ENCODE measurements around the gene NASP.

The NASP gene

DNA sequence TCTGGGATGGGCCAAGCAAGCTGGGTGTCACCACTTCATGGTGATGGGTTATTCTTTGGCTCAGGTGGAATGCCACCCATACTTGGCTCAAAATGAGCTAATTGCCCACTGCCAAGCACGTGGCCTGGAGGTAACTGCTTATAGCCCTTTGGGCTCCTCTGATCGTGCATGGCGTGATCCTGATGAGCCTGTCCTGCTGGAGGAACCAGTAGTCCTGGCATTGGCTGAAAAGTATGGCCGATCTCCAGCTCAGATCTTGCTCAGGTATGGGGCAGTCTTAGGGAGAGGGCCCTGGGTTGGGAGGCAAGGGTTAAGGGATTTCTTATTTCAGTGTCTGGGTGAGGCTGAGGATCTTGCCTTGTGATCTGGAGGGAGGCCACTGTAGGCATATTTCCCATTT lies 15.4 kb upstream of the NASP start:
- TF ChIP-seq, protein P1, sequence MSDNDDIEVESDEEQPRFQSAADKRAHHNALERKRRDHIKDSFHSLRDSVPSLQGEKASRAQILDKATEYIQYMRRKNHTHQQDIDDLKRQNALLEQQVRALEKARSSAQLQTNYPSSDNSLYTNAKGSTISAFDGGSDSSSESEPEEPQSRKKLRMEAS (IDR thresholded peaks at IDR 0.05): no peak
- TF ChIP-seq CREB1 (IDR thresholded peaks at IDR 0.05; ENCODE audit: low read depth): no peak
- TF ChIP-seq, protein P2, sequence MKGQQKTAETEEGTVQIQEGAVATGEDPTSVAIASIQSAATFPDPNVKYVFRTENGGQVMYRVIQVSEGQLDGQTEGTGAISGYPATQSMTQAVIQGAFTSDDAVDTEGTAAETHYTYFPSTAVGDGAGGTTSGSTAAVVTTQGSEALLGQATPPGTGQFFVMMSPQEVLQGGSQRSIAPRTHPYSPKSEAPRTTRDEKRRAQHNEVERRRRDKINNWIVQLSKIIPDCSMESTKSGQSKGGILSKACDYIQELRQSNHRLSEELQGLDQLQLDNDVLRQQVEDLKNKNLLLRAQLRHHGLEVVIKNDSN (IDR thresholded peaks at IDR 0.05): no peak

DNA sequence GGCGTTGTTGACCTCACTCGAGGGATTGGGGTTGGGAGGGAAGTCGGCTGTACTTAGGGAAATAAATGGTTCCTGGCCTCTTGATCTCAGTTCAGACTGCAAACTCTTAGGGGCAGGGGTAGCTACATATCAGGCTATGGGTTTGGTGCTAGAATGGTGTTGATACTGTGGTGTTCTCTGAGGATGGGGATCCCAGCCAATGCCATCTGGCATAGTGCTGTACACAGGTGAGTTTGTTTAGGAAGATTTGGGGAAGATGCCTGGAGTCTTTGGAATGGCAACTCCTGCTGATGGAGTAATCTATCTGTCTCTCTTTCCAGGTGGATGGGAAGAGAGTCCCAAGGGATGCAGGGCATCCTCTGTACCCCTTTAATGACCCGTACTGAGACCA lies 14.3 kb upstream of the NASP start:
- TF ChIP-seq, protein P1 (IDR thresholded peaks at IDR 0.05): no peak
- no peak for TF ChIP-seq EP300 (IDR thresholded peaks at IDR 0.05; ENCODE audit: borderline replicate concordance)
- TF ChIP-seq TAF1 (IDR thresholded peaks at IDR 0.05; ENCODE audit: low read depth): no peak
- no peak for TF ChIP-seq NFIC (IDR thresholded peaks at IDR 0.05)
- TF ChIP-seq TCF12 (IDR thresholded peaks at IDR 0.05; ENCODE audit: low read depth): no peak
- no peak for TF ChIP-seq YY1 (IDR thresholded peaks at IDR 0.05; ENCODE audit: low read depth)
- TF ChIP-seq, protein P3, sequence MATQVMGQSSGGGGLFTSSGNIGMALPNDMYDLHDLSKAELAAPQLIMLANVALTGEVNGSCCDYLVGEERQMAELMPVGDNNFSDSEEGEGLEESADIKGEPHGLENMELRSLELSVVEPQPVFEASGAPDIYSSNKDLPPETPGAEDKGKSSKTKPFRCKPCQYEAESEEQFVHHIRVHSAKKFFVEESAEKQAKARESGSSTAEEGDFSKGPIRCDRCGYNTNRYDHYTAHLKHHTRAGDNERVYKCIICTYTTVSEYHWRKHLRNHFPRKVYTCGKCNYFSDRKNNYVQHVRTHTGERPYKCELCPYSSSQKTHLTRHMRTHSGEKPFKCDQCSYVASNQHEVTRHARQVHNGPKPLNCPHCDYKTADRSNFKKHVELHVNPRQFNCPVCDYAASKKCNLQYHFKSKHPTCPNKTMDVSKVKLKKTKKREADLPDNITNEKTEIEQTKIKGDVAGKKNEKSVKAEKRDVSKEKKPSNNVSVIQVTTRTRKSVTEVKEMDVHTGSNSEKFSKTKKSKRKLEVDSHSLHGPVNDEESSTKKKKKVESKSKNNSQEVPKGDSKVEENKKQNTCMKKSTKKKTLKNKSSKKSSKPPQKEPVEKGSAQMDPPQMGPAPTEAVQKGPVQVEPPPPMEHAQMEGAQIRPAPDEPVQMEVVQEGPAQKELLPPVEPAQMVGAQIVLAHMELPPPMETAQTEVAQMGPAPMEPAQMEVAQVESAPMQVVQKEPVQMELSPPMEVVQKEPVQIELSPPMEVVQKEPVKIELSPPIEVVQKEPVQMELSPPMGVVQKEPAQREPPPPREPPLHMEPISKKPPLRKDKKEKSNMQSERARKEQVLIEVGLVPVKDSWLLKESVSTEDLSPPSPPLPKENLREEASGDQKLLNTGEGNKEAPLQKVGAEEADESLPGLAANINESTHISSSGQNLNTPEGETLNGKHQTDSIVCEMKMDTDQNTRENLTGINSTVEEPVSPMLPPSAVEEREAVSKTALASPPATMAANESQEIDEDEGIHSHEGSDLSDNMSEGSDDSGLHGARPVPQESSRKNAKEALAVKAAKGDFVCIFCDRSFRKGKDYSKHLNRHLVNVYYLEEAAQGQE (IDR thresholded peaks at IDR 0.05; ENCODE audit: low read depth): no peak
- no peak for TF ChIP-seq EGR1 (IDR thresholded peaks at IDR 0.05)
- TF ChIP-seq ZBTB7A (IDR thresholded peaks at IDR 0.05; ENCODE audit: low read depth): no peak
- TF ChIP-seq, protein P2 (IDR thresholded peaks at IDR 0.05): no peak
- no peak for TF ChIP-seq CEBPB (IDR thresholded peaks at IDR 0.05)
- no peak for TF ChIP-seq RAD21 (IDR thresholded peaks at IDR 0.05; ENCODE audit: low read depth)
- TF ChIP-seq CREB1 (IDR thresholded peaks at IDR 0.05; ENCODE audit: low read depth): no peak
- no peak for TF ChIP-seq FOXM1 (IDR thresholded peaks at IDR 0.05; ENCODE audit: borderline replicate concordance, low read depth)
- no peak for TF ChIP-seq TEAD4 (IDR thresholded peaks at IDR 0.05)

DNA sequence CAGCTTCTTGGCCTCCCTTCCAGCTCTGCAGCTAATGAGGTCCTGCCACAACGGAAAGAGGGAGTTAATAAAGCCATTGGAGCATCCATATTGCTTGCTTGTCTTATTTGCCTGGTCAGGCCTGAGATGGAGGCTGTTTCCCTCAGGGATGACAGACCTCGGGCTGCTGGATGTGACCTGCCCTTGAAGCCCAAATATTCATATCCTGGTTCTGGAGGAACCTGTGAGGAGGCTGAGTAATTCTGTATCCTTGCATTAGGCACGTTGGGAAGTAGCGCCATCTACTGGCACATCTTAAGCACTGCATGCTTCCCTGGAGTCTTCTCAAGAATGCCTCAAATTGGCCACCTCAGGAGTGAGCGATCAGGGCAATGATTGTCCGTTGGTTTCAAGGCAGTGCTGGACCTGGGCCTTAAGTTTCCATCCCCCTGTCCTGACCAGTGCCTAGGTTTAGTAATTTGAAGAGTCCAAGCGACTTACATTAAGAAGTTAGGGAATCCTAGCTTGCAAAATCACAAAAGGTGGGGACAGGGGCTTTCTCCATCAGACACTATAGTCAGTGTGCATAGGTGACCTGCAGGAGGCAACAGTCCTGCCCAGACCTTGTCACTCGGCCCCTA lies 13.8 kb upstream of the NASP start:
- TF ChIP-seq, protein P2 (IDR thresholded peaks at IDR 0.05): no peak
- no peak for TF ChIP-seq EP300 (IDR thresholded peaks at IDR 0.05; ENCODE audit: borderline replicate concordance)
- no peak for TF ChIP-seq YY1 (IDR thresholded peaks at IDR 0.05; ENCODE audit: low read depth)
- no peak for TF ChIP-seq TCF12 (IDR thresholded peaks at IDR 0.05; ENCODE audit: low read depth)
- TF ChIP-seq RAD21 (IDR thresholded peaks at IDR 0.05; ENCODE audit: low read depth): peak; percentile 85
- TF ChIP-seq, protein P1 (IDR thresholded peaks at IDR 0.05): 0 out of 2 replicates have a peak, but pooled peaks have one; percentile 13

DNA sequence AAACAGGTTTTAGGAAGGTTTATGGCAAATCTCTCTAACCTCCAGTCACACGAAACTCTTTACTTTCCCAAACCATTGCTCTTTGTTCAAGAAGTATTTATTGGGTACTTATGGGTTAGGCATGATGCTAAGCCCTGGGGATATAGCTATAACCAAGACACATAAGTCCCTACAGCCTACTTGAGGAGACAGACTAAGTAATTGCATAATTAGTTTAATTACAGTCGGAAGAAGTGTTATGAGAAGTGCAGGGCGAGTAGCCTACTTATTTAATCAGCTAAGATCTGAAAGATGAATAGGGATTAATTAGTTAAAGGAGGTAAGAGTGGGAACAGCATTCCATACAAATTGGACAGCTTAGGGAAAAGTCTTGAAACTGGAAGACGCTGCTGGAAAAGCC lies 13.2 kb upstream of the NASP start:
- TF ChIP-seq, protein P2 (IDR thresholded peaks at IDR 0.05): no peak
- TF ChIP-seq TEAD4 (IDR thresholded peaks at IDR 0.05) (no peak), TCF12 (IDR thresholded peaks at IDR 0.05; ENCODE audit: low read depth) (no peak)

DNA sequence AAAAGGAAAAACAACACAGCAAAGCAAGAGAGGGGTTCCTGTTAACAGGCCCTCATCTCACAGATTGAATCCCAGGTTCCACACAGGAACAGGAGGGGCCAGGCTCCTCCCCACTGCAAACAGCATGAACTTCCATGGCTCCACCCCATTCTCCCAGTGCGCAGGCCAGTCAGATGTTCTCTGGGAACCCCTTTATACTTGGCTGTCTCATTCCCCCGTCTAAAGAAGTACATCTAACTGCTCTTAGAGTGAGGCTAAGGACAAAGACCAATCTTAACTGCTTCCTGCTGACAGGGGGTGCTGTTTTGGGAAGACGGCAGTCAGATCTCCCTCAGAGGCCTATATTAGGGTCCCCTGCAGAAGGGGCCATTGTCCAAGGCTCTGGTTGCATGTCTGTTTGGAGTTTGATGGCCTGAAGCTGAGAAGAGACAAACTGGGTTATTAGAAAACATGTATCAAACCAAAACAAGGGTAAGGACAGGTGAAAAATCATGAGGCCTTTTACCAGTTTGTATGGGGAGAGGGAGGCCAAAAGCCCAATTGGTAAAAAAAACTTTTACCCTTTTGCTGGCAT lies 10.5 kb upstream of the NASP start:
- TF ChIP-seq, protein P2 (IDR thresholded peaks at IDR 0.05): no peak
- TF ChIP-seq EP300 (IDR thresholded peaks at IDR 0.05; ENCODE audit: borderline replicate concordance) (no peak), YY1 (IDR thresholded peaks at IDR 0.05; ENCODE audit: low read depth) (no peak), EGR1 (IDR thresholded peaks at IDR 0.05) (no peak), TEAD4 (IDR thresholded peaks at IDR 0.05) (no peak), TAF1 (IDR thresholded peaks at IDR 0.05; ENCODE audit: low read depth) (no peak), TCF12 (IDR thresholded peaks at IDR 0.05; ENCODE audit: low read depth) (no peak), RAD21 (IDR thresholded peaks at IDR 0.05; ENCODE audit: low read depth) (no peak), CREB1 (IDR thresholded peaks at IDR 0.05; ENCODE audit: low read depth) (no peak), FOXM1 (IDR thresholded peaks at IDR 0.05; ENCODE audit: borderline replicate concordance, low read depth) (no peak)

DNA sequence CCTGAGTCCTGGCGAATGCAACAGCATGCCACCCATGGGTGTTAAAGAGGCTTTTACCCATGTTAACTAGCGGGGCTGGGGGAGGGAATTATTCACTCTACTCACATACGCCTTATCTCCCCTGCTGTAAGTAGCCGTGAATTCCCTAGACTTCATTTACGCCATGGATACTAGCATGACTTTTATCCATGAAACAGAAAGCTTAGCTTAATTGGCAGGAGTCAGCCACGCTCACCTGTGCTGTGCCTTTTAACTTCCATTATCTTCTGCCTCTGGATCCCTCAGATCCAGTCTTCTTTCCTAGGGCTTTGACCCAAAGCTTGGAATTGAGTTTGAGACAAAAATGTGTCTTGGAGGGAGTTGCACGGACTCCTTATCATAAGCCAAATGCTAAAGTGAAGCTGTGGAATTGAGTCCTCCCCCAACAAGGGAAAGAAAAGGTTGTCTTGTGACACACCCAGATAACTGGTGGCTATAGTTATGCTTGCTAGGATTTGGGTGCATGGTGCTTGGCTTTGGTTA lies 9.7 kb upstream of the NASP start:
- no peak for TF ChIP-seq ZBTB7A (IDR thresholded peaks at IDR 0.05; ENCODE audit: low read depth)
- no peak for TF ChIP-seq TEAD4 (IDR thresholded peaks at IDR 0.05)
- no peak for TF ChIP-seq TAF1 (IDR thresholded peaks at IDR 0.05; ENCODE audit: low read depth)

All from Ishikawa (cell line).